Right lung (tissue), 5 donors: ENCODE measurements around the gene UPK1A. TPM values are rescaled to one million over a fixed set of nuclear protein-coding genes. Genes with fewer than 3 reads are reported as not detected.
"Not testable (repeated sequence)": the region's sequence is repeated elsewhere in the genome, so short reads cannot be mapped to it uniquely, and the experiment has no call there.

Experiments
- DNase-seq, 2 donors: peaks; one replicate each; pipeline ENCODE4 v3.0.0-alpha.2; 2013
- polyA plus RNA-seq, 5 donors: library from polyadenylated mRNA; unstranded; fragments of 120-200 nt; gene quantifications; one replicate each; pipeline versions ENCODE4 v1.2.1 to v1.2.3, GENCODE V29; 2013; ENCODE audit warnings: inconsistent platforms in 1 of 5, low replicate concordance in 1 of 5; ENCODE audit not compliant: insufficient read length in 5 of 5, insufficient read depth in 1 of 5

UPK1A gene
- polyA plus RNA-seq, 5 donors: 0.18 to 0.40 (median 0.21) TPM; not detected in 1

- DNase-seq: peak; percentile 88 to 89
These were observed 21.9 kb upstream of the UPK1A start for GRCh38 chr19:35644206-35644986.

GRCh38 chr19:35644987-35645679, 21.2 kb upstream of the UPK1A start:
- DNase-seq: peak; percentile 50 to 60

GRCh38 chr19:35645680-35646511, 20.4 kb upstream of the UPK1A start:
- no peak for DNase-seq

- DNase-seq: peak; percentile 89 to 91
These were observed 18.0 kb upstream of the UPK1A start, which contains the start of gene COX6B1 for GRCh38 chr19:35648017-35648961. COX6B1 (plus strand) TSS chr19:35648323; CDS start chr19:35651244, 2,921 bp downstream.

- no peak for DNase-seq
These were observed 15.7 kb upstream of the UPK1A start for GRCh38 chr19:35650581-35650980.

- not testable (repeated sequence) for DNase-seq
These were observed 11.5 kb upstream of the UPK1A start for GRCh38 chr19:35654828-35655227.

- DNase-seq: no peak
These were observed 10.7 kb upstream of the UPK1A start for GRCh38 chr19:35655600-35655999.

GRCh38 chr19:35656700-35657099, 9.6 kb upstream of the UPK1A start:
- no peak for DNase-seq

GRCh38 chr19:35657904-35658700, 8.2 kb upstream of the UPK1A start:
- no peak for DNase-seq

- no peak for DNase-seq
These were observed 4.3 kb upstream of the UPK1A start for GRCh38 chr19:35661995-35662340.

GRCh38 chr19:35663981-35664380, 2.3 kb upstream of the UPK1A start:
- DNase-seq: no peak

GRCh38 chr19:35665157-35665556, 1.2 kb upstream of the UPK1A start:
- DNase-seq: no peak

GRCh38 chr19:35665604-35666003, 713 bp upstream of the UPK1A start:
- DNase-seq: no peak

- no peak for DNase-seq
These were observed 3.2 kb downstream of the UPK1A start for GRCh38 chr19:35669566-35669965.

- DNase-seq: no peak
These were observed 3.7 kb downstream of the UPK1A start for GRCh38 chr19:35669974-35670373.

GRCh38 chr19:35670686-35671085, 4.4 kb downstream of the UPK1A start:
- DNase-seq: no peak

- no peak for DNase-seq
These were observed 5.5 kb downstream of the UPK1A start for GRCh38 chr19:35671818-35672217.

GRCh38 chr19:35673121-35673804, 6.9 kb downstream of the UPK1A start:
- DNase-seq: no peak

GRCh38 chr19:35675589-35676140, 9.3 kb downstream of the UPK1A start:
- DNase-seq: no peak
